Stimulated activated CD8-positive, alpha-beta memory T cell treated with anti-CD3 and anti-CD28 coated beads, Interleukin-15, amount 100 ng/mL, for 24 hours (primary cell): ENCODE measurements around the gene GRID2.
"Not testable (repeated sequence)": the region's sequence is repeated elsewhere in the genome, so short reads cannot be mapped to it uniquely, and the experiment has no call there.

Experiments
- DNase-seq: peaks from one replicate; pipeline ENCODE4 v3.0.0-alpha.2; 2020; ENCODE audit warnings: low read depth

Gene GRID2

GRCh38 chr4:92303621-92304027, at the start of gene GRID2:
Gene GRID2, plus strand, starts transcription at chr4:92303966.
- no peak for DNase-seq

GRCh38 chr4:92253986-92254671, 49.6 kb upstream of the GRID2 start:
- no peak for DNase-seq

- DNase-seq = no peak
Observed at GRCh38 chr4:92254767-92255442, 48.9 kb upstream of the GRID2 start.

GRCh38 chr4:92255920-92256244, 47.9 kb upstream of the GRID2 start:
- no peak for DNase-seq

- DNase-seq = no peak
Observed at GRCh38 chr4:92257931-92258857, 45.6 kb upstream of the GRID2 start.

- no peak for DNase-seq
Observed at GRCh38 chr4:92261256-92261655, 42.5 kb upstream of the GRID2 start.

GRCh38 chr4:92262371-92262770, 41.4 kb upstream of the GRID2 start:
- DNase-seq = no peak

GRCh38 chr4:92263010-92263409, 40.8 kb upstream of the GRID2 start:
- no peak for DNase-seq

- no peak for DNase-seq
Observed at GRCh38 chr4:92263575-92263974, 40.2 kb upstream of the GRID2 start.

GRCh38 chr4:92264163-92264562, 39.6 kb upstream of the GRID2 start:
- DNase-seq = no peak

GRCh38 chr4:92265021-92265420, 38.7 kb upstream of the GRID2 start:
- no peak for DNase-seq

GRCh38 chr4:92265798-92266197, 38.0 kb upstream of the GRID2 start:
- DNase-seq = no peak

- DNase-seq = no peak
Observed at GRCh38 chr4:92266521-92266920, 37.2 kb upstream of the GRID2 start.

GRCh38 chr4:92268642-92269041, 35.1 kb upstream of the GRID2 start:
- DNase-seq = no peak

- DNase-seq = no peak
Observed at GRCh38 chr4:92270908-92271307, 32.9 kb upstream of the GRID2 start.

GRCh38 chr4:92271551-92271950, 32.2 kb upstream of the GRID2 start:
- DNase-seq = not testable (repeated sequence)

- not testable (repeated sequence) for DNase-seq
Observed at GRCh38 chr4:92277057-92277881, 26.5 kb upstream of the GRID2 start.

- no peak for DNase-seq
Observed at GRCh38 chr4:92279296-92279695, 24.5 kb upstream of the GRID2 start.

- no peak for DNase-seq
Observed at GRCh38 chr4:92299152-92299551, 4.6 kb upstream of the GRID2 start.

- no peak for DNase-seq
Observed at GRCh38 chr4:92304121-92304520, 355 bp downstream of the GRID2 start.

GRCh38 chr4:92304606-92305005, 840 bp downstream of the GRID2 start:
- no peak for DNase-seq
